ENCODE measurements around the gene SCN9A. TPM values are rescaled to one million over a fixed set of nuclear protein-coding genes. Genes with fewer than 3 reads are reported as not detected.

Gene SCN9A
- total and polyA plus RNA-seq, 2 donors (not counting 1 experiment from before 2014, with no cell fraction given): not detected

GRCh38 chr2:166328147-166328546 lies 47.6 kb downstream of the SCN9A start:
- H3K27ac Mint-ChIP-seq: no peak overlapping the region
- CTCF ChIA-PET: no interaction called here
- no peaks in the 10 kb centered on the region for H3K79me2 ChIP-seq (ENCODE audit: control insufficient read depth, insufficient read depth, low read length)
- no peaks in the 10 kb centered on the region for H3K9me3 Mint-ChIP-seq (ENCODE audit: insufficient read depth)
- H3K4me3 ChIP-seq (ENCODE audit: control extremely low read depth in 1 of 5, extremely low read depth in 1 of 5, insufficient read depth in 1 of 5, low read depth in 2 of 5, low read length in 4 of 5): no peak overlapping the region
- no peak overlapping the region for H3K4me3 Mint-ChIP-seq
- intact Hi-C loops (cut with micrococcal nuclease): no loop called here
- H3K36me3 ChIP-seq (replicated peaks in 1 of 2; ENCODE audit: control extremely low read depth in 1 of 2, control insufficient read depth in 1 of 2, extremely low read depth in 1 of 2, insufficient read depth in 2 of 2, low read length in 1 of 2): no peaks in the 10 kb centered on the region
- no peaks in the 10 kb centered on the region for H3K27me3 Mint-ChIP-seq
- H3K27me3 ChIP-seq (replicated peaks in 1 of 4; ENCODE audit: control extremely low read depth in 1 of 4, control insufficient read depth in 3 of 4, insufficient read depth in 4 of 4, low read length in 3 of 4): no peaks in the 10 kb centered on the region
- H2AFZ ChIP-seq (ENCODE audit: insufficient read depth, low read depth, low read length, poor library complexity, severe bottlenecking): no peak overlapping the region
- WGBS (ENCODE audit: insufficient coverage): no CpG with 5 or more reads among the region's 3 CpGs
- H3K27ac ChIP-seq (ENCODE audit: low read length in 2 of 2): no peak overlapping the region
- H3K9ac ChIP-seq (ENCODE audit: low read length): no peak overlapping the region
- no peak for ATAC-seq (ENCODE audit: low read depth)
- no peaks in the 10 kb centered on the region for H3K4me1 ChIP-seq (ENCODE audit: control insufficient read depth in 2 of 2, insufficient read depth in 2 of 2, low read length in 2 of 2)
- no peak overlapping the region for H3K4me2 ChIP-seq (replicated peaks; ENCODE audit: low read depth, low read length, poor library complexity, severe bottlenecking)
- no peak for DNase-seq
- H3K9me3 ChIP-seq (ENCODE audit: control extremely low read depth in 1 of 3, control insufficient read depth in 2 of 3, insufficient read depth in 1 of 3, low read length in 2 of 3): no peaks in the 10 kb centered on the region
- no peak for TF ChIP-seq CTCF (IDR thresholded peaks at IDR 0.05)
- no peak for TF ChIP-seq EZH2 (IDR thresholded peaks at IDR 0.05; ENCODE audit: borderline replicate concordance, insufficient read depth, low read depth, low read length, poor library complexity, severe bottlenecking)
- H3K4me1 Mint-ChIP-seq: no peaks in the 10 kb centered on the region
- H4K20me1 ChIP-seq (ENCODE audit: control insufficient read depth, insufficient read depth, low read length, poor library complexity, severe bottlenecking): no peaks in the 10 kb centered on the region
- POLR2A ChIA-PET: no interaction called here

- no peak overlapping the region for H3K27ac ChIP-seq (ENCODE audit: low read length in 2 of 2)
- no peak overlapping the region for H3K4me3 ChIP-seq (ENCODE audit: control extremely low read depth in 1 of 5, extremely low read depth in 1 of 5, insufficient read depth in 1 of 5, low read depth in 2 of 5, low read length in 4 of 5)
- POLR2A ChIA-PET: no interaction called here
- DNase-seq (no peak), ATAC-seq (ENCODE audit: low read depth) (no peak)
- 100% methylated on average over 3 of the region's 3 CpGs for WGBS (ENCODE audit: insufficient coverage)
- Mint-ChIP-seq H3K27me3 (no peaks in the 10 kb centered on the region), H3K4me3 (no peak overlapping the region), H3K27ac (no peak overlapping the region), H3K4me1 (no peaks in the 10 kb centered on the region), H3K9me3 (ENCODE audit: insufficient read depth) (no peaks in the 10 kb centered on the region)
- H3K4me1 ChIP-seq (ENCODE audit: control insufficient read depth in 2 of 2, insufficient read depth in 2 of 2, low read length in 2 of 2): no peaks in the 10 kb centered on the region
- intact Hi-C loops (cut with micrococcal nuclease): no loop called here
- H2AFZ ChIP-seq (ENCODE audit: insufficient read depth, low read depth, low read length, poor library complexity, severe bottlenecking): no peak overlapping the region
- no peaks in the 10 kb centered on the region for H3K36me3 ChIP-seq (replicated peaks in 1 of 2; ENCODE audit: control extremely low read depth in 1 of 2, control insufficient read depth in 1 of 2, extremely low read depth in 1 of 2, insufficient read depth in 2 of 2, low read length in 1 of 2)
- CTCF ChIA-PET: no interaction called here
- no peaks in the 10 kb centered on the region for H3K9me3 ChIP-seq (ENCODE audit: control extremely low read depth in 1 of 3, control insufficient read depth in 2 of 3, insufficient read depth in 1 of 3, low read length in 2 of 3)
- H3K4me2 ChIP-seq (replicated peaks; ENCODE audit: low read depth, low read length, poor library complexity, severe bottlenecking): no peak overlapping the region
- H3K79me2 ChIP-seq (ENCODE audit: control insufficient read depth, insufficient read depth, low read length): no peaks in the 10 kb centered on the region
- TF ChIP-seq CTCF (IDR thresholded peaks at IDR 0.05): no peak
- no peak for TF ChIP-seq EZH2 (IDR thresholded peaks at IDR 0.05; ENCODE audit: borderline replicate concordance, insufficient read depth, low read depth, low read length, poor library complexity, severe bottlenecking)
- no peak overlapping the region for H3K9ac ChIP-seq (ENCODE audit: low read length)
- no peaks in the 10 kb centered on the region for H3K27me3 ChIP-seq (replicated peaks in 1 of 4; ENCODE audit: control extremely low read depth in 1 of 4, control insufficient read depth in 3 of 4, insufficient read depth in 4 of 4, low read length in 3 of 4)
- H4K20me1 ChIP-seq (ENCODE audit: control insufficient read depth, insufficient read depth, low read length, poor library complexity, severe bottlenecking): no peaks in the 10 kb centered on the region
These were observed 54.7 kb downstream of the SCN9A start for GRCh38 chr2:166321076-166321475.
